SK-N-SH (cell line): ENCODE results near the gene DYNC2LI1. TPM values are rescaled to one million over a fixed set of nuclear protein-coding genes. Genes with fewer than 3 reads are reported as not detected.

ENCODE experiments used
- CTCF ChIA-PET: fragments of 300-600, 350-600 bp; formaldehyde crosslinking; extraction: SDS; loops from one replicate; lab custom pipeline; 2021; lab: Yijun Ruan, JAX
- POLR2A ChIA-PET: fragments of 350-600 bp; sonication (Branson Sonifier 250); formaldehyde crosslinking; extraction: SDS; loops from one replicate; lab custom pipeline; 2020; ENCODE audit warnings: antibody characterized with exemption, inconsistent platforms; lab: Yijun Ruan, JAX
- DNase-seq: peaks from one replicate; pipeline ENCODE4 v3.0.0; 2012
- H2AFZ ChIP-seq: fragments of 200-600 bp; sonication (generic); 2 replicates; pipeline ENCODE4 v1.8.1; 2016; ENCODE audit warnings: antibody characterized with exemption, mild to moderate bottlenecking, low read depth
- H3F3A ChIP-seq: fragments of 200-600 bp; sonication (generic); replicated peaks from 2 replicates; pipeline ENCODE3; 2016; ENCODE audit warnings: antibody characterized with exemption, mild to moderate bottlenecking; ENCODE audit not compliant: insufficient read depth
- H3K27ac ChIP-seq, 2 experiments: fragments of 200-500 bp in 1 of 2; fragments of 200-600 bp in 1 of 2; sonication (Bioruptor generic) in 1 of 2; sonication (generic), shearing (Covaris generic) in 1 of 2; 2 replicates each; pipeline versions ENCODE4 v1.5.1 to v1.6.1; 2014 to 2016; ENCODE audit warnings: low read depth in 2 of 2, inconsistent platforms in 1 of 2, low read length in 1 of 2, mild to moderate bottlenecking in 1 of 2, mixed read lengths in 1 of 2
- H3K27me3 ChIP-seq: fragments of 200-600 bp; sonication (generic), shearing (Covaris generic); 2 replicates; pipeline ENCODE4 v1.6.1; 2016; ENCODE audit warnings: mixed run types; ENCODE audit not compliant: insufficient read depth
- H3K36me3 ChIP-seq, 2 experiments: fragments of 200-500 bp in 1 of 2; fragments of 200-600 bp in 1 of 2; sonication (Bioruptor generic) in 1 of 2; sonication (generic) in 1 of 2; replicated peaks in 1 of 2; 2 replicates each; pipeline versions ENCODE3 to v1.5.1; 2014 to 2016; ENCODE audit warnings: low read length in 1 of 2, mild to moderate bottlenecking in 1 of 2; ENCODE audit not compliant: insufficient read depth in 2 of 2, control insufficient read depth in 1 of 2
- H3K4me1 ChIP-seq, 2 experiments: fragments of 200-500 bp in 1 of 2; fragments of 200-600 bp in 1 of 2; sonication (Bioruptor generic) in 1 of 2; sonication (generic), shearing (Covaris generic) in 1 of 2; 2 replicates each; pipeline versions ENCODE4 v1.5.1 to v1.6.1; 2014 to 2016; ENCODE audit warnings: low read depth in 1 of 2, low read length in 1 of 2, mixed run types in 1 of 2; ENCODE audit not compliant: insufficient read depth in 2 of 2, control insufficient read depth in 1 of 2
- H3K4me2 ChIP-seq: fragments of 200-600 bp; sonication (generic), shearing (Covaris generic); 2 replicates; pipeline ENCODE4 v1.6.1; 2017; ENCODE audit warnings: mixed run types
- H3K4me3 ChIP-seq, 2 experiments: fragments of 200-500 bp in 1 of 2; fragments of 200-600 bp in 1 of 2; sonication (Bioruptor generic) in 1 of 2; sonication (generic), shearing (Covaris generic) in 1 of 2; 2 replicates each; pipeline versions ENCODE4 v1.5.1 to v1.8.1; 2014 to 2016; ENCODE audit warnings: low read depth in 2 of 2, inconsistent platforms in 1 of 2, low read length in 1 of 2, mild to moderate bottlenecking in 1 of 2, mixed read lengths in 1 of 2, moderate library complexity in 1 of 2
- H3K79me2 ChIP-seq: fragments of 200-600 bp; sonication (generic); 2 replicates; pipeline ENCODE4 v1.8.1; 2017; ENCODE audit warnings: mild to moderate bottlenecking; ENCODE audit not compliant: insufficient read depth
- H3K9ac ChIP-seq: fragments of 200-600 bp; sonication (generic); 2 replicates; pipeline ENCODE4 v1.6.1; 2017; ENCODE audit warnings: mixed run types
- H3K9me2 ChIP-seq: fragments of 200-600 bp; sonication (generic); 2 replicates; pipeline ENCODE4 v1.6.1; 2017; ENCODE audit warnings: mixed run types
- H3K9me3 ChIP-seq: fragments of 200-600 bp; sonication (generic); 2 replicates; pipeline ENCODE4 v1.6.1; 2017; ENCODE audit warnings: mixed run types, mild to moderate bottlenecking, moderate library complexity
- H4K20me1 ChIP-seq: fragments of 200-600 bp; sonication (generic); 2 replicates; pipeline ENCODE4 v1.6.1; 2017; ENCODE audit warnings: mild to moderate bottlenecking, mixed run types; ENCODE audit not compliant: insufficient read depth
- CHD2 ChIP-seq: fragments of 150-350 bp; IDR thresholded peaks from 2 replicates; pipeline ENCODE4 v1.6.1; 2018; ENCODE audit warnings: low read length; ENCODE audit not compliant: partially characterized antibody
- EP300 ChIP-seq, 2 experiments: IDR thresholded peaks; 2 replicates each; pipeline versions ENCODE4 v1.4.0 to v1.6.1; 2012; ENCODE audit warnings: borderline replicate concordance in 1 of 2, low read depth in 1 of 2, low read length in 1 of 2
- FOXJ3 ChIP-seq: sonication (generic); formaldehyde crosslinking; IDR thresholded peaks from 2 replicates; pipeline ENCODE4 v1.5.1; 2020; ENCODE audit warnings: mild to moderate bottlenecking, missing genetic modification reagents
- FOXM1 ChIP-seq: IDR thresholded peaks from 2 replicates; pipeline ENCODE4 v1.4.0; 2012; ENCODE audit warnings: low read depth, mild to moderate bottlenecking
- MXI1 ChIP-seq: IDR thresholded peaks from 2 replicates; pipeline ENCODE4 v1.6.1; 2012; ENCODE audit warnings: mild to moderate bottlenecking, low read depth, low read length, improper control_type of control experiment
- NFIC ChIP-seq: IDR thresholded peaks from 2 replicates; pipeline ENCODE4 v1.4.0; 2012; ENCODE audit warnings: borderline replicate concordance
- NRF1 ChIP-seq: IDR thresholded peaks from 2 replicates; pipeline ENCODE4 v1.6.1; 2012; ENCODE audit warnings: low read depth, mild to moderate bottlenecking, low read length
- RAD21 ChIP-seq: IDR thresholded peaks from 2 replicates; pipeline ENCODE4 v1.6.1; 2012; ENCODE audit warnings: mild to moderate bottlenecking, low read length
- RXRA ChIP-seq: IDR thresholded peaks from 2 replicates; pipeline ENCODE4 v1.4.0; 2012; ENCODE audit warnings: low read depth, mild to moderate bottlenecking, borderline replicate concordance
- TCF12 ChIP-seq: IDR thresholded peaks from 2 replicates; pipeline ENCODE4 v1.4.0; 2012
- polyA plus RNA-seq, 3 experiments: library from polyadenylated mRNA; depleted of rRNA; stranded (reverse); fragments of >200 nt; gene quantifications; 2 replicates each; pipeline ENCODE4 v1.2.3, GENCODE V29; 2012
- TF ChIP-seq, protein P1 (sequence below): fragments of 150-350 bp; IDR thresholded peaks from 2 replicates; pipeline ENCODE4 v1.6.1; 2017; ENCODE audit warnings: antibody characterized with exemption, low read length, low read depth, borderline replicate concordance
- TF ChIP-seq, protein P2 (sequence below): fragments of 200-600 bp; sonication (generic); IDR thresholded peaks from 2 replicates; pipeline ENCODE4 v1.6.1; 2017; ENCODE audit warnings: antibody characterized with exemption, mild to moderate bottlenecking, moderate library complexity
- TF ChIP-seq, protein P3 (sequence below): IDR thresholded peaks from 2 replicates; pipeline ENCODE4 v1.4.0; 2012; ENCODE audit warnings: low read depth
- TF ChIP-seq, protein P4 (sequence below): fragments of 150-350 bp; IDR thresholded peaks from 2 replicates; pipeline ENCODE4 v1.6.1; 2016; ENCODE audit warnings: mild to moderate bottlenecking, low read depth, low read length
- TF ChIP-seq, protein P5 (sequence below): IDR thresholded peaks from 2 replicates; pipeline ENCODE4; 2012

DYNC2LI1 gene
- polyA plus RNA-seq, 1 of the 3 experiments (the other 2 are of a cell fraction): 20.4 TPM

DNA sequence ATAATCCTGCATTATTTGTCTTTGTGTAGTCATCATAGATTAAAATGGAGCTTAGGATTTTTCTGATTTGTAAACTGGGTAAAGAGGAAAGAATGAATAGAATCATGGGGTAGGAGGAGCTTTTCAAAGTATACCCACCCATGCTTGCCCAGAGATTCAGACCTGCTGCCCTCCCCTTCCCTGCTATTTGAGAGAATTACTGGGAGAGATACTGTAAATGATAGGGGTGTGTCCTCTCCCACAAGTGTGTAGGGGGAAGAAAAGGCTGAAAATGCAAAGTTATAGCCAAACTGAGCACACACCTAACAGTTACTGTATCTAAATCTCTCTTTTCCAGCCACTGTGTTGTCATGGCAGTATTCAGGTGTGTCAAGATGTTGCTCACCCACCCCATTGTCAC lies 21.5 kb upstream of the DYNC2LI1 start:
- no peak for DNase-seq
- Histone ChIP-seq H3K36me3 (no peaks in the 10 kb centered on the region), H3K27me3 (no peaks in the 10 kb centered on the region), H4K20me1 (no peaks in the 10 kb centered on the region), H3K9me3 (no peaks in the 10 kb centered on the region), H3K27ac (no peak overlapping the region), H3F3A (no peaks in the 10 kb centered on the region), H2AFZ (no peak overlapping the region), H3K9ac (no peak overlapping the region), H3K4me3 (no peak overlapping the region), H3K79me2 (no peaks in the 10 kb centered on the region), H3K4me2 (no peak overlapping the region), H3K4me1 (no peaks in the 10 kb centered on the region), H3K9me2 (no peaks in the 10 kb centered on the region)
- TF ChIP-seq CHD2: no peak
- no peak for TF ChIP-seq NFIC
- TF ChIP-seq, protein P1, sequence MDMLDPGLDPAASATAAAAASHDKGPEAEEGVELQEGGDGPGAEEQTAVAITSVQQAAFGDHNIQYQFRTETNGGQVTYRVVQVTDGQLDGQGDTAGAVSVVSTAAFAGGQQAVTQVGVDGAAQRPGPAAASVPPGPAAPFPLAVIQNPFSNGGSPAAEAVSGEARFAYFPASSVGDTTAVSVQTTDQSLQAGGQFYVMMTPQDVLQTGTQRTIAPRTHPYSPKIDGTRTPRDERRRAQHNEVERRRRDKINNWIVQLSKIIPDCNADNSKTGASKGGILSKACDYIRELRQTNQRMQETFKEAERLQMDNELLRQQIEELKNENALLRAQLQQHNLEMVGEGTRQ: no peak
- TF ChIP-seq NRF1: no peak
- TF ChIP-seq EP300 (IDR thresholded peaks at IDR 0.05; ENCODE audit: borderline replicate concordance in 1 of 2, low read depth in 1 of 2, low read length in 1 of 2): no peak
- TF ChIP-seq, protein P2, sequence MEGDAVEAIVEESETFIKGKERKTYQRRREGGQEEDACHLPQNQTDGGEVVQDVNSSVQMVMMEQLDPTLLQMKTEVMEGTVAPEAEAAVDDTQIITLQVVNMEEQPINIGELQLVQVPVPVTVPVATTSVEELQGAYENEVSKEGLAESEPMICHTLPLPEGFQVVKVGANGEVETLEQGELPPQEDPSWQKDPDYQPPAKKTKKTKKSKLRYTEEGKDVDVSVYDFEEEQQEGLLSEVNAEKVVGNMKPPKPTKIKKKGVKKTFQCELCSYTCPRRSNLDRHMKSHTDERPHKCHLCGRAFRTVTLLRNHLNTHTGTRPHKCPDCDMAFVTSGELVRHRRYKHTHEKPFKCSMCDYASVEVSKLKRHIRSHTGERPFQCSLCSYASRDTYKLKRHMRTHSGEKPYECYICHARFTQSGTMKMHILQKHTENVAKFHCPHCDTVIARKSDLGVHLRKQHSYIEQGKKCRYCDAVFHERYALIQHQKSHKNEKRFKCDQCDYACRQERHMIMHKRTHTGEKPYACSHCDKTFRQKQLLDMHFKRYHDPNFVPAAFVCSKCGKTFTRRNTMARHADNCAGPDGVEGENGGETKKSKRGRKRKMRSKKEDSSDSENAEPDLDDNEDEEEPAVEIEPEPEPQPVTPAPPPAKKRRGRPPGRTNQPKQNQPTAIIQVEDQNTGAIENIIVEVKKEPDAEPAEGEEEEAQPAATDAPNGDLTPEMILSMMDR: no peak
- TF ChIP-seq RXRA: no peak
- no peak for TF ChIP-seq TCF12
- TF ChIP-seq RAD21: no peak
- TF ChIP-seq, protein P3, sequence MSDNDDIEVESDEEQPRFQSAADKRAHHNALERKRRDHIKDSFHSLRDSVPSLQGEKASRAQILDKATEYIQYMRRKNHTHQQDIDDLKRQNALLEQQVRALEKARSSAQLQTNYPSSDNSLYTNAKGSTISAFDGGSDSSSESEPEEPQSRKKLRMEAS: no peak
- TF ChIP-seq MXI1: no peak
- TF ChIP-seq, protein P4, sequence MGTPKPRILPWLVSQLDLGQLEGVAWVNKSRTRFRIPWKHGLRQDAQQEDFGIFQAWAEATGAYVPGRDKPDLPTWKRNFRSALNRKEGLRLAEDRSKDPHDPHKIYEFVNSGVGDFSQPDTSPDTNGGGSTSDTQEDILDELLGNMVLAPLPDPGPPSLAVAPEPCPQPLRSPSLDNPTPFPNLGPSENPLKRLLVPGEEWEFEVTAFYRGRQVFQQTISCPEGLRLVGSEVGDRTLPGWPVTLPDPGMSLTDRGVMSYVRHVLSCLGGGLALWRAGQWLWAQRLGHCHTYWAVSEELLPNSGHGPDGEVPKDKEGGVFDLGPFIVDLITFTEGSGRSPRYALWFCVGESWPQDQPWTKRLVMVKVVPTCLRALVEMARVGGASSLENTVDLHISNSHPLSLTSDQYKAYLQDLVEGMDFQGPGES: no peak
- TF ChIP-seq, protein P5, sequence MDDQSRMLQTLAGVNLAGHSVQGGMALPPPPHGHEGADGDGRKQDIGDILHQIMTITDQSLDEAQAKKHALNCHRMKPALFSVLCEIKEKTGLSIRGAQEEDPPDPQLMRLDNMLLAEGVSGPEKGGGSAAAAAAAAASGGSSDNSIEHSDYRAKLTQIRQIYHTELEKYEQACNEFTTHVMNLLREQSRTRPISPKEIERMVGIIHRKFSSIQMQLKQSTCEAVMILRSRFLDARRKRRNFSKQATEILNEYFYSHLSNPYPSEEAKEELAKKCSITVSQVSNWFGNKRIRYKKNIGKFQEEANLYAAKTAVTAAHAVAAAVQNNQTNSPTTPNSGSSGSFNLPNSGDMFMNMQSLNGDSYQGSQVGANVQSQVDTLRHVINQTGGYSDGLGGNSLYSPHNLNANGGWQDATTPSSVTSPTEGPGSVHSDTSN: no peak
- TF ChIP-seq FOXJ3 (CRISPR knock-in tag): no peak
- no peak for TF ChIP-seq FOXM1
- POLR2A ChIA-PET: no interaction called here
- CTCF ChIA-PET: interaction anchor here (1.0 to 1.1 kb wide), 2 partner anchors 11 to 115 kb away, joined by 3 read pairs; partner anchors contain the start of gene PLEKHH2
